ENCODE data around the gene CHD2.

DNA sequence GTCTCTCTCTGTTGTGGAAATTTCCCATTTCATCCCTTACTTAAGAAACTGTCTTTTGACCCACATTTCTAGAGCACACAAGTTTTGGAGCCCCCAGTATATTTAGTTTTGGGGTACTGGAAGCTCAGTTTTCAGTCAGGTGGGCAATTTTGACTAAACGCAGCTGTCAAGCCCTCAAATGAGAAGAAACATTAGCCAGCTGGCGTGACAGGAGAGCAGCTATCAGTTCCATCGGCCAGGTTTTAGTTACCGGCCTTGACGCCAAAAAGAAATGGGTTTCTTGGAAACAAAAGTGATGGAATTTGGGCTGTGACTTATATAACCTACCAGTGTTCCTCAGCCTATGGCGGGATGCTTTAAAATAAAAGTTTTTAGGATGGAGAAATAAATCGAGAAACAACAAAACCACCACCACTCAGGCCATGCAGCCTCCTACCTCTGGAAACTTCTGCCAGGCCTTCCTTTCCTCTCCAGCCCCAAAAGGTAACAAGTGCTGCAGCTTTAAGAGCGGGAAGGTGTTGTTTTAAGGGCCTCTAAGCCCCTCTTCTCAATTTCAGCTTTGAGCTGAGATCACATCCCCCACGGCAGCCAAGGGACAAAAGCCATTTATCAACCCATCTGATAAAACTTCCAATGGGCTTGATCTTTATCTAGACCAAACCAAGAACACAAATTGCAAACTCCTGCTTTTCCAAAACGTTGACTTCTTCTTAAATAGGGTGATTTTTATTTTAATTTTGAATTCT lies 170.6 kb downstream of the CHD2 start:
- TF ChIP-seq, protein P1, sequence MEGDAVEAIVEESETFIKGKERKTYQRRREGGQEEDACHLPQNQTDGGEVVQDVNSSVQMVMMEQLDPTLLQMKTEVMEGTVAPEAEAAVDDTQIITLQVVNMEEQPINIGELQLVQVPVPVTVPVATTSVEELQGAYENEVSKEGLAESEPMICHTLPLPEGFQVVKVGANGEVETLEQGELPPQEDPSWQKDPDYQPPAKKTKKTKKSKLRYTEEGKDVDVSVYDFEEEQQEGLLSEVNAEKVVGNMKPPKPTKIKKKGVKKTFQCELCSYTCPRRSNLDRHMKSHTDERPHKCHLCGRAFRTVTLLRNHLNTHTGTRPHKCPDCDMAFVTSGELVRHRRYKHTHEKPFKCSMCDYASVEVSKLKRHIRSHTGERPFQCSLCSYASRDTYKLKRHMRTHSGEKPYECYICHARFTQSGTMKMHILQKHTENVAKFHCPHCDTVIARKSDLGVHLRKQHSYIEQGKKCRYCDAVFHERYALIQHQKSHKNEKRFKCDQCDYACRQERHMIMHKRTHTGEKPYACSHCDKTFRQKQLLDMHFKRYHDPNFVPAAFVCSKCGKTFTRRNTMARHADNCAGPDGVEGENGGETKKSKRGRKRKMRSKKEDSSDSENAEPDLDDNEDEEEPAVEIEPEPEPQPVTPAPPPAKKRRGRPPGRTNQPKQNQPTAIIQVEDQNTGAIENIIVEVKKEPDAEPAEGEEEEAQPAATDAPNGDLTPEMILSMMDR (IDR thresholded peaks at IDR 0.05; ENCODE audit: insufficient read depth, low read depth, low read length): no peak
- no peak for TF ChIP-seq EZH2 (IDR thresholded peaks at IDR 0.05; ENCODE audit: insufficient read depth, low read length)

Data from astrocyte (in vitro differentiated cells and primary cell).